Dermis blood vessel endothelial cell (primary cell): ENCODE measurements around the gene GIMAP4. TPM values are rescaled to one million over a fixed set of nuclear protein-coding genes. Genes with fewer than 3 reads are reported as not detected.
"Not testable (repeated sequence)": the region's sequence is repeated elsewhere in the genome, so short reads cannot be mapped to it uniquely, and the experiment has no call there.

Experiments used
- DNase-seq: peaks from one replicate; pipeline ENCODE4 v3.0.0; 2010
- total RNA-seq: library from RNA; depleted of rRNA; stranded (reverse); fragments of >200 nt; gene quantifications from 2 replicates; pipeline ENCODE4 v1.2.3, GENCODE V29; 2014

The GIMAP4 gene
- 388 and 408 TPM in 2 replicates for total RNA-seq

DNA sequence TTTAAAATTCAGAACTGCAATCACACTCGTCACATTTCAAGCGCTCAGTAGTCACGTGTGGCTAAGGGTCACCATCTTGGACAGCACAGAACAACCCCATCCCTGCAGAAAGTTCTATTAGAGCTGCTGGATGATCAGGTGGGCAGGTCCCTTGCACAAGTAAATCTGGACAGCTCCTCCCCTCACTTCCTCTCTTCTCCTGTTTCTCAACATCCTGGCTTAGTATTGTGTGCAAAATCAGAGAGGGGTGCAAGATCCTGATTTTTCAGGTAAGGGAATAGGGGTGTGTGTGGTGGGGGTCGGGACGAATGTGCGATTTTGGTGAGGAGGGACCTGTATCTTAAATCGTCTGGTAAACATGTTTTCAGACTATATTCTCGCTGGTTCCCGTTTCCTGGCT lies at the start of gene GIMAP4:
Gene GIMAP4, plus strand, starts transcription at position 222 of the 400 bp plus-strand sequence. CDS start 2,512 bp downstream, outside the sequence.
- peak; percentile 71 for DNase-seq

DNA sequence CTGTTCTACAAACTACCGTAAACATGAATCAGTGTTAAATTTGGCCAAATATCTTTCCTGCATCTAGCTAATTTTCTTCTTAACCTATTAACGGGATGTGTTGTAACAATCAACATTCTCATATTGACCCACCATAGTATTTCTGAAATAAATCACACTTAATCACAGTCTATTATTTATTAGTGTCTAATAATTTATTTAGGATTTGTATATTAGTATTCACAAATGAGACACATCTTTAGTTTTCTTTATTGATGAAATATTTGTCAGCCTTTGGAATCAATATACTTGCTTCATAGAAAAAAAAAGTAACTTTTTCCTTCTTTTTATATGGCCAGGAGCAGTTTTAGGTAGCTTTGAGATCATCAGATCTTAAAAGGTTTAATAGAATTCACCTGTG lies 47.9 kb upstream of the GIMAP4 start:
- no peak for DNase-seq

DNA sequence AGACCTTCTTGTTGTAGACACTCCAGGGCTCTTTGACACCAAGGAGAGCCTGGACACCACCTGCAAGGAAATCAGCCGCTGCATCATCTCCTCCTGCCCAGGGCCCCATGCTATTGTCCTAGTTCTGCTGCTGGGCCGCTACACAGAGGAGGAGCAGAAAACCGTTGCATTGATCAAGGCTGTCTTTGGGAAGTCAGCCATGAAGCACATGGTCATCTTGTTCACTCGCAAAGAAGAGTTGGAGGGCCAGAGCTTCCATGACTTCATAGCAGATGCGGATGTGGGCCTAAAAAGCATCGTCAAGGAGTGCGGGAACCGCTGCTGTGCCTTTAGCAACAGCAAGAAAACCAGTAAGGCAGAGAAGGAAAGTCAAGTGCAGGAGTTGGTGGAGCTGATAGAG lies 47.0 kb upstream of the GIMAP4 start:
- DNase-seq, result peak; percentile 18

DNA sequence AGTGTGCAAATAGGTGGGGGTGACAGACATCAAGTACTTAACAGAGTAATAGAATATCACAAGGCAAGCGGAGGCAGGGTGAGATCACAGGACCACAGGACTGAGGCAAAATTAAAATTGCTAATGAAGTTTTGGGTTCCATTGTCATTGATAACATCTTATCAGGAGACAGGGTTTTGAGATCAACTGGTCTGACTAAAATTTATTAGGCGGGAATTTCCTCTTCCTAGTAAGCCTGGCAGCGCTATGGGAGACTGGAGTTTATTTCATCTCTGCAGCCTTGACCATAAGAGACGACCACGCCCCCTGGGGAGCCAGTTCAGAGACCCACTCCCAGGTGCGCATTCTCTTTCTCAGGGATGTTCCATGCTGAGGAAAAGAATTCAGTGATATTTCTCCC lies 44.3 kb upstream of the GIMAP4 start:
- not testable (repeated sequence) for DNase-seq

- no peak for DNase-seq
These were observed 43.2 kb upstream of the GIMAP4 start for GRCh38 chr7:150524018-150524417.

DNA sequence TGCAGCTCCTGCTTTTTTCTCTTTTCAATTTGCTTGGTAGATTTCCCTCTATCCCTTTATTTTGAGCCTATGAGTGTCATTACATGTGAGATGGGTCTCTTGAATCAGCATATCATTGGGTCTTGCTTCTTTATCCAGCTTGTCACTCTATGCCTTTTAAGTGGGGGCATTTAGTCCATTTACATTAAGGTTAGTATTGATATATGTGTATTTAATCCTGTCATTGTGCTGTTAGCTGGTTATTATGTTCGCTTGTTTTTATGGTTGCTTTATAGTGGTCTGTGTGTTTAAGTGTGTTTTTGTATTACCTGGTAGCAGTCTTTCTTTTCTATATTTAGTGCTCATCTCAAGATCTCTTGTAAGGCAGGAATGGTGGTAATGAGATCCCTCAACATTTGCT lies 35.5 kb upstream of the GIMAP4 start:
- no peak for DNase-seq

DNA sequence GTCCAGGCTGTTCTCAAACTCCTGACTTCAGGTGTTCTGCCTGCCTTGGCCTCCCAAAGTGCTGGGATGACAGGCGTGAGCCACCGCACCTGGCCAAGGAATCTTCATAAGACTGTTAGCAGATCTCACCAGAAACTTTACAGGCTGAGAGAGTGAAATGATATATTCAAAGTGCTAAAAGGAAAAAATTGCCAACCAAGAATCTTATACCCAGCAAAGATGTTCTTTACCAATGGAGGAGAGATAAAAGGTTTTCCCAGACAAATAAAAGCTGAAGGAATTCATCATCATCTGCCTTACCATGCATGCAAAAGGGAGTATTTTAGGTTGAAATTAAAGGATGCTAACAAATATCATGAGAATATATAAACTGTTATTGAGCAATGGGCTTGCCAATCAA lies 28.9 kb upstream of the GIMAP4 start:
- DNase-seq, result no peak

GRCh38 chr7:150553163-150553562 lies 14.0 kb upstream of the GIMAP4 start:
- DNase-seq, result no peak

DNA sequence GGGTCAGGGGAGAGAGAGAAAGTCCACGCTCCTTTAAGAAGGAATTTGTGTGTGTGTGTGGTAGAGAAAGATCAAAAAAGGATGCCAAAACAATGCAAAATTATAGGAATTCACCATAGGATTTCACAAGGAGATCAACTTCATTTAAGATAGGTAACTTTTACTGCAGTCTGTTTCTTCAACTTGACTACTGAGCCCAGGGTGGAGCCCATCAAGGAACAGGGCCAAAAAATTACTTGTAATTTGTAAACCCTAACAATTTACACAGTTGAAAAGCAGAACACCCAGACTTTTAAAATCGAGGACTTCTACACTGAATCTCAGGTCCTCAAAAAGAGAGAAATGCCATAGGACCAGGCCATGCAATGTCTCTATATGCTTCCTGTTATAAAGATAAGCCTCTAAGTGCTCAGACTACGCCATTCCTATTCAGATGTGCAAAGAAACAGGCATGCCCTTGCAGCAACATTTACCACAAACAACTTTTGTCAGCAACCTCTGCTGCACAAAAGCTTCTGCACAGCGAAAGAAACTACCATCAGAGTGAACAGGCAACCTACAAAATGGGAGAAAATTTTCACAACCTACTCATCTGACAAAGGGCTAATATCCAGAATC lies 10.6 kb upstream of the GIMAP4 start:
- DNase-seq, result no peak

DNA sequence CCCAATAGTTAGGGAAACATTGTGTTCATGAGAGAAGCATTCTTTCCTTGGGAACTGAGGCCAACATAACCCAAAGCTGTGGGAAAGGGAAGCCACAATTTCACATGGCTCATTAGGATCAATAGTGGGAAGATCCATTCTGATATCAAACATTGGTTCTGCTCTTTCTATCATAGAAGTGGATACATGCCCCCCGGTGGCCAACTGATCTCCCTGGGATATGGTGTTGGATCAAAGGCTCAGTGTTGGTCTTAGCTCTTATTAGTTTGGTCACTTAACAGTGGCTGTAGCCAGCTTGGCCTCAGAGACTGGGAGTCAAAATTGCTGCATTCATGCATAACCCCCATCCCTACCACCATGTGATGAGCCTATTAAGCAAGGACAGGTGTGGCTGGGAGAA lies 6.7 kb upstream of the GIMAP4 start:
- no peak for DNase-seq

DNA sequence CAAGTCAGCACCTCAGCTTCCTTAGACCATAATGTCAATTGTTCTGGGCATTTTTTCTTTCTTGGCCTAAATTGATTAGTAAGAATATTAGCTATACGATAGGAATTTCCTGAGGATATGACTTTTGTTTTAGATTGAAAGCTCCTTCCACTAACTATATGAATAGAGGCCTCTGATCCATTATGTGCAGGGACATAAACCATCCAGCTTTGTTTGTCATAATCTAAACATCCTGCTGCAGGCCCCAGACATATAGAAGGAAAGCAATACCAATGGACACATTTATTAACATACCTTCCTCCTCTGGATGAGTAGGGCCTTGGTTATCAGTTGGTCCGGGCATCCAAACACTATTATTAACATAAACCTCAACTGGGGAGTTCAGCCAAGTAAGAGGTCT lies 4.3 kb upstream of the GIMAP4 start:
- DNase-seq, result peak; percentile 60

- no peak for DNase-seq
These were observed 3.2 kb upstream of the GIMAP4 start for GRCh38 chr7:150564006-150564405.

DNA sequence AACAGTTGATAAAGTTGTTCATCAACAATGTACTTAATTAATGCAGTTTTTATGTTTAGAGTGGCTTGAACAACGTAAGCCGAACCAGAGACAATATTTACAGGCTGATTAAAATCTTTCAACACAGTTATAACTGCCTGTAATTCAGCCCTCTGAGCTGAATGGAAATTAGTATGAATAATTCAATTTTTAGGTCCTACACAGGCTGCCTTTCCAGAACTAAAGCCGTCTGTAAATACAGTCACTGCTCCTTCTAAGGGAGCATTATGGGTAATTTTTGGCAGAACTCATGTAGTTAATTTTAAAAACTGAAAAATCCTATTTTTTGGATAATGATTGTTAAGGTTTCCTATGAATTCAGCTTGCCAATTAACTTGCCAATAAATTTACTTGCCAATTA lies 2.6 kb upstream of the GIMAP4 start:
- DNase-seq, result no peak

- no peak for DNase-seq
These were observed 2.0 kb upstream of the GIMAP4 start for GRCh38 chr7:150565239-150565638.

GRCh38 chr7:150566123-150566522 lies 1.1 kb upstream of the GIMAP4 start:
- no peak for DNase-seq

DNA sequence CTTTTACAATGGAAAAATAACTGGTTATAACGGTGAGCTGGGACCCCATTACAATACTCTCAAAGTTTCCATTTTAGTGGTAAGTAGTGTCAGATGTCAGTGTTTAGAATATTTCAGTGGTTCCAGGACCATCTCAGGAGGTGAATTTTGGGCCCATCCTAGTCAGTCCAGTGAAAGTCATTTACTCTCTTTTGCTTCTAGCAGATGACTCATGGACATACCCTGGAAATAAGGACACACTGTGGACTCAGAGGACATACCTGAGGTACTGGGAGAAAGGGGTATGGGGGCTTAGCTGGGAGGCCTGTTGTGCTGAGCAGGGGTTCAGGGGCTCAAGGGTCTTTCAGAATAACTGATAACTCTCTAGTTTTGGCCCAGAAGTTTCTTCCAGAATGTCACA lies 618 bp upstream of the GIMAP4 start:
- DNase-seq, result no peak

DNA sequence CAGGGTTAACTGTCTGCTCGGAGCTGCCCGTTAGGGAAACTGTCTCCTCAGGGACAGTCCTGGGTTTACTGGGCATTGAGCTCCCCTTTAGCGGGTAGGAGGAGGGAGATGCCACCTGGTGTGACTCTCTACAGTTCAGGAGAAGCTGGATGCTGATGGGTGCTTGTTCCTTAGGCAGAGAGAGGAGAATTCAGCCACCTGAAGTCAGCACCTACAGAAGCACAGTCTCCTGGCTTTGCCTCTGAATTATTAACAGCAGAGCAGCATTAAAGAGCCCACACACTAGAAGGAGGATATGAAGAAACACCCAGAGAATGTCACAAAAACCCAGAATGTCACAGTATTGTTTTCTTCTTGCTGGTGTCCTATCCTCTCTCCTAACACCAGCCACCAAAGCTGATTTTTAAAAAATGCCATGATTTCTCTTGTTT lies 696 bp downstream of the GIMAP4 start:
- peak; percentile 28 for DNase-seq

DNA sequence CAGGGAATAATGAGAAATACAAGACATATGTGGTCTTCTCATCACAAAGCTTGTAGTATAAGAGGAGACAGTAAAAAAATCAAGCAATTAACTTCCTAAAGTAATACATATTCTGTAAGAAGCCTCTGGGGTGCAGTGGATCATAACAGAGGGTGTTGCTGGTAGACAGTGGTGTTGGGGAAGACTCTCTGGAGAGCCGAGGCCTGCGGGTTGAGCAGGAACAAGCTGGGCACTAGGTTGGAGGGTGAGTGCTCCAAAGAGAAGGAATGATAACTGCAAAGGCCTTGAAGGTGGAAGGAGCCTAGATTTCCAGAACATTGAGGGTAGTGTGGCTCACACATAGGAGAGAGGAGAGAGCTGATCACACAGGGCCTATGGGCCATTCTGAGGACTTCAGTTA lies 1.5 kb downstream of the GIMAP4 start:
- peak; percentile 45 for DNase-seq

DNA sequence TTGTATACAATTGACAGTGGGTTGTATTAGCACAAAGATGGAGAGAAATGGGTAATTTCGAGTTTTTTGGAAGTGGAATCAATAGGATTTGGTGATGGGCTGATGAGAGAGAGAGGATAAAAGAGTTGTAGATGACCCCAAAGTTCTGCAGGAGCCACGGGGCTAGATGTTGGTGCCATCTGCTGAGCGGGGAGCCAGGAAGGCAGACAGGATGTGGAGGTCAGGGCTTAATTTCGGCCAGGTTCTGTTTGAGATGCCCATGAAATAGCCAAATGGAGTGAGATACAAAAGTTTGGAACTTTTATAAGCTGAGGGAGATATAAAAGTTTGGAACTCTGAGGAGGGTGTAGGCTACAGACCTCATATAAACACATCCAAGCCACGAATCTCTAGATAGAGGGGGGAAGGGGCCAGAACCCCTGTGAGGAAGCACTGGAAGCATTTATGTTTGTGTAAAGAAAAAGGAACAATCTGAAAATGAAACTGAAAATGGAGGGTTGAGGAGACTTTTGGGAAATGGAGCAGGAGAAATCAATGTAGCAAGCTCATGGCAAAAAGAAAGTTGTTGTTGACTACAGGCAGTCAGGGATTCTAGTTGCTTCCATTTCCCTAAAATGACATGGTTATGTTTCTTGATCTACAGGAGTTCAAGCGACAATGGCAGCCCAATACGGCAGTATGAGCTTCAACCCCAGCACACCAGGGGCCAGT lies 2.2 kb downstream of the GIMAP4 start:
- DNase-seq, result peak; percentile 37

DNA sequence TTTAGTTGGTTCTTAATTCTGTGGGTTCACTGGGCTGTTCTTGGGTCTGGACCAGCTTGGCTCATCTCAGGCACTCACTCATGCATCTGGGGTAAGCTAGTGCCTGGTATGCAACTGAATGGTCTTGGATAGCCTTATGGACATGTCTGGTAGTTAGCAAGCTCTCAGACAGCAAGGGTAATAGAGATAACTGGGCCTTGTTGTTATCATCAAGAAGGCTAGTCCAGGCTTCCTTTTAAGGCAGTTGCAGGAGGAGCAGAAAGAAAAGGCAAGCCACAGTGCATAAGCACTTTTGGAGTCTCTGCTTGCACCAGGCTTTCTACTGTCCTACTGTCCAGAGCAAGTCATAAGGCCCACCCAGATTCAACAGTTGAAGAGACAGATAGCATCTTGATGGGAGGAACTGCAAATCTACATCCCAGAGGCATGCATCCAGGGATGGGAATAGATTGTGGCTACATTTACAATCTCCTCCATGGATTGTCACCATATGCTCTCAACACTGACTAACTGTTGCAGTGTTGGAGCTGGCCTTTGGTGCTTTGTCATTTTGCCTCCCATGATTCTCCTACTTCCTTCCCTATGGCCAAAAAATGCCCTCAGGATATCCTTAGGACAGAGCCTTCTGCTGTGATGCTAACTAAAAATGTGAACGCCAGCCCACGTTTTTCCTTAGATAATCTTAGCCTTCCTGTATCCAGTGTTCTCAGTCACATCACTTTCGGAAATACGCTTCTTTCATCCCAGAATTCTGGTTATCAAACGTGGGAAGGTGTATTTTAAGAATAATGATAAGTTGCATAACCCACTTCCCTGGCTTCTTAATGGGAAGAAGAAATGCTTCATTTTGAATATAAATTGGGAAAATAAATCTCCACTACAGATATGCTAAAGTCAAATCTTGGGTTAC lies 3.6 kb downstream of the GIMAP4 start:
- DNase-seq, result no peak

- no peak for DNase-seq
These were observed 5.3 kb downstream of the GIMAP4 start for GRCh38 chr7:150572496-150572895.

GRCh38 chr7:150579979-150580637 lies 12.9 kb downstream of the GIMAP4 start:
- not testable (repeated sequence) for DNase-seq
